Uterus (tissue), 2 donors: Measurements from ENCODE around the gene COG8.

ENCODE experiments used
- CTCF ChIP-seq, 4 experiments: fragments of 200-600 bp in 2 of 4; fragments of 450-650 bp in 2 of 4; sonication (generic) in 2 of 4; IDR thresholded peaks; one replicate each; pipeline ENCODE4 v1.5.1; 2016 to 2019; ENCODE audit warnings: antibody characterized with exemption in 4 of 4, mild to moderate bottlenecking in 2 of 4, moderate library complexity in 1 of 4
- POLR2A ChIP-seq, 2 donors: fragments of 450-650 bp; IDR thresholded peaks; one replicate each; pipeline ENCODE4 v1.6.1; 2016; ENCODE audit warnings: antibody characterized with exemption in 2 of 2, mild to moderate bottlenecking in 1 of 2, moderate library complexity in 1 of 2

GRCh38 chr16:69338557-69339288 lies 641 bp downstream of the COG8 start:
- TF ChIP-seq CTCF (IDR thresholded peaks at IDR 0.05), result no peak
- TF ChIP-seq POLR2A (IDR thresholded peaks at IDR 0.05), result no peak
